Measurements from ENCODE around the gene ZGPAT.
A peak's percentile ranks its signal among the peaks of the same experiment; 100 is the strongest.
"Not testable (repeated sequence)": the region's sequence is repeated elsewhere in the genome, so short reads cannot be mapped to it uniquely, and the experiment has no call there.

Gene ZGPAT

DNA sequence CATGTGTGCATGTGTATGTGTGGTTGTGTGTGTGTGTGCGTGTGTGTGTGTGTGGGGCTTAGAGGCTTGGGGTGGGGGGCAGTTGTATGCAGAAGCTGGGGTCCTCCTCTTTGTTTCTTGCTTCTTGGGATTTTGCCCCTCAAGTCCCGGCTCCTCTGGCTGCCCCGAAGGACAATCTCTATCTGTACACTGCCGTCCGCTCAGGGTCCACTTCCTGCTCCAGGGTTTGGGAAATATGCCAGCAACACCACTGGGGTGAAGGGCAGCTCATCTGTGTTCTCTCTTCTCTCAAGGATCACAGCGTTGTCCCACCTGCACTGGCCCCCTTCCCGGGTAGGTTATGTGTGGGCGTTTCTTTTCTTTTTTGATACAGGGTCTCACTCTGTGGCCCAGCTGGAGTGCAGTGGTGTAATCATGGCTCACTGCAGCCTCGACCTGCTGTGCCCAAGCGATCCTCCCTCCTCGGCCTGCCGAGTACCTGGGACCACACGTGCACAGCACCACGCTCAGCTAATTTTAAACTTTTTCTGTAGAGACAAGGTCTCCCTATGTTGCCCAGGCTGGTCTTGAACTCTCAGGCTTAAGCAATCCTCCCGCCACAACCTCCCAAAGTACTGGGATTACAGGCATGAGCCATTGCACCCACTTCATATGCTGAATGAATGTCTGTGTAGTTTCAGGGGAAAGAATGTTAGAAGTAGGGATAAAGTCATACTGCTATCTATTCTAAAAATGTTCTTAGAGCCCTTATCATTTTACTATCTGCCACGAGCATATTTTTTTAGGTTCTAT, 57.4 kb downstream of the ZGPAT start:
- no peak for DNase-seq (ENCODE audit: low spot score)

GRCh38 chr20:63765902-63766301, 58.1 kb downstream of the ZGPAT start:
- no peak for DNase-seq (ENCODE audit: low spot score)

- no peak for DNase-seq (ENCODE audit: low spot score)
These were observed 59.0 kb downstream of the ZGPAT start for GRCh38 chr20:63766695-63767426.

GRCh38 chr20:63767456-63767855, 59.6 kb downstream of the ZGPAT start:
- no peak for DNase-seq (ENCODE audit: low spot score)

- DNase-seq (ENCODE audit: low spot score) = no peak
These were observed 60.0 kb downstream of the ZGPAT start for GRCh38 chr20:63767886-63768285.

DNA sequence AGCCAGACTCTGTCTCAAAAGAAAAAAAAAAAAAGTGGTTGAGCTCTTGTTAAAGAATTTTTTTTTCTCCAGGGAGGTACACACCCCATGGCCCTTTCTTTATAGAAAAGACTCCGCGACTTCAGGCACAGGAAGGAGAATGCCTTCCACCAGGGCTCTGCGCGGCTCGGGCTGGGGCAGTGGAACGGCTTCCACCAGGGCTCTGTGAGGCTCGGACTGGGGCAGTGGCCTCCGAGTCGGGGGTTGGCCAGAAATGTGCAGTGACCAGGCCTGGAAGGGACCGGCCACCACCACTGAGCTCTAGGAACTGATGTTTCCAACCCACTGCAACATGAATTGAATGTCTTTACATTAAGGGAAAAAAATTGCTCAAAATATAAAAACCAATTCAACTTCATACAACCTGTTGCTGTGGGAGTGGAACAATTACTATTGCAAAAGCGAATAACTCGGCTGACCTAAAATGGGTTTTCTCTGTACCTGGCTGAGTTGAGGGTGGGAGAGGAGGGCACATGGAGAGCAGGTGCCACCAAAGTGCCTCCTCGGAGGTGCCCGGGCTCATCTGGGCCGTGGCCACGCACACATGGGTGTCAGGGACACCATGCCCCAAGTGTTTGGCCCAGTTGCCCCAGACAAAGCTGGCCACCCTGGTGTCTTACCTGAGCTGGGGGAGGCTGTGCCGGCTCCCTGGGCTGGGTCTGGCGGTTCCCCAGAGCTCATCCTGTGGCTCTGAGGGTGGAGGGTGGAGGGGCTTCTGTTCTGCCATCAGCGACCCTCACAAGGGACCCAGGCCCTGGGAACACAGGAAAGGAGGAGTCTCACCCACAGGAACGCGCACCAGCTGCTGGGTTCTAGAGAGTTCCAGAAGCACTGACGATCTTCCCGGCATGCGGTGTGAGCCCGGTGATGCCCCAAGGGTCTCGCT, 61.0 kb downstream of the ZGPAT start:
- no peak for DNase-seq (ENCODE audit: low spot score)

DNA sequence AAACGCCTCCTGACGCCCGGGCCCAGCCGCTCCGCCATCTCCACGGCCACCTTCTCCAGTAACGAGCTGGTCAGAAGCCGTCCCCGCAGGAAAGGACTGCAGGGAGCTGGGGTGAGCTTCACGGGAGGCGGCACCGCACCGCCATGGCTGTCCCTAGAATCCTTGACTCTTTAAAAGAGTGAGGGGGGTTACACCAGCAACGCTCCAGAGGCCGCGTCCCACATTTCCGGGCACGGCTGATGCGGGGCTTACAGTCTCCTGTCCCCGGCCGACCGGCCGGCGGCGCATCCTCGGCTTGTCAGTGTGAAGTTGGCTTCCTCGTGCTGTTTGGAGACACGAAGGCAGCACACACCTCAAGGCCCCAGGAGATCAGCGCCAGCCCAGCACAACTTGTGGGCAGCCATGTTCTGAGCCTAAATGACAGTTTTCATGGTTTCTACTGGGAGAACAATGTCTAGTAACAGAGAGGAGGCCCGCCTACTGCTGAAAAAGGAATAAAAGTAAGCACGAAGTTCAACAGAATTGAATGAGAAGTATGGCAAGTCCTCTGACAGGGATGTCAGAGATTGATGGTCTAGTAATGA, 62.1 kb downstream of the ZGPAT start:
- no peak for DNase-seq (ENCODE audit: low spot score)

- no peak for DNase-seq (ENCODE audit: low spot score)
These were observed 63.3 kb downstream of the ZGPAT start for GRCh38 chr20:63771046-63771707.

DNA sequence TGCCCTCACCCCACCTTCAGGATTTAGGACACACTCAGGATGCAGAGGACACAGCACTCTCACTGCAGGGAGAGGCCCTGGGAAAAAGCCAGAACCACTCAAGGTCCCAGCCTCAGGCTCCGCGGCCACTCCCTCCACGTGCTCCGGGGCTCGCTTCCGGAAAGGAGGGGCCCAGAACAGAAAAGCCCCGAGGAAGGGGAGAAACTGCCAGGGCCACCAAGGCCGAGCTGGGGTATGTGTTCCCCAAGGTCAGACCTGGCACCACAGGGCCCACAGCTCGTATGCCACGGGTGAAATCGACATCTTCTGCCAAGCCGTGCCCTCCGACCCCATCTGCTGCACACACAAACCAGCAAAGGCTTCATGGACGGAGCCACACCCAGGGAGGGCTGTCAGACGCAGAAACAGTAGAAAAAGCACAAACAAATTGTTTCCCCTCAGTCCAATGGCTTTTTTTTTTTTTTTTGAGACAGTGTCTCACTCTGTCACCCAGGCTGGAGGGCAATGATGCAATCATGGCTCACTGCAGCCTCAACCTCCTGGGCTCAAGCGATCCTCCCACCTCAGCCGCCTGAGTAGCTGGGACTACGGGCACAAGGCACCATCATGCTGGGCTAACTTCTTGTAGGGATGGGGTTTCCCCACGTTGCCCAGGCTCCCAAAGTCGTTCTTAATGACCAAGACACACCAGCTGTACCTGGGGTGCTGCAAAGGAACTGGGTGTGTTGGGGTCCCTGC, 65.1 kb downstream of the ZGPAT start:
- DNase-seq (ENCODE audit: low spot score) = no peak

DNA sequence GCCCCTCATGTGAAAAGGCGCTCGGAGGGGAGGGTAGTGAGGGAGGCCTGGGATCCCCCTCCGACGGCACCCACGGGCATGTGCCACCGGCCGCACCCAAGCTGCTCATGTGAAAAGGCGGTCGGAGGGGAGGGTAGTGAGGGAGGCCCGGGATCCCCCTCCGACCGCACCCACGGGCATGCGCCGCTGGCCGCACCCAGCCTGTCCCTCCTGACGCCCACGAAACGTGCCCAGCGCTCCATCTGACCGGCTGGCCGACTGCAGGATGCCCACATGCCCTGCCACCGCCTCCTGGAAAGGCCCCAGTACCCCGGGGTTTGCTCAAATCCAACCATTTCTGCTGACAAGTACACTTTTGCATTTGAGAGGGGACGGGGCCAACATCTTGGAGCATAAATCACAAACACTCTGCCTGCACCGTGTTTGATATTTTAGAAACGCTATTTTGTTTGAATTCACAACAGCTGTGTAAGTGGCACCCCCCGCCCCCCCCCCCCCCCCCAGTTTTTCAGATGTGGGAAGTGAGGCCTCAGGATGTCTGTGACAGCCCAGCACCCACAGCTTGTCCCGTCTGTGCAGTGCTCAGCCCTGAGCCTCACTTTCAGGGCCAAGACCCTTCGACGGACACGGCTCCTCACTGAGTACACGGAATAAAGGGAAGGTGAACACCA, 65.9 kb downstream of the ZGPAT start:
- no peak for DNase-seq (ENCODE audit: low spot score)

GRCh38 chr20:63774306-63774705, 66.5 kb downstream of the ZGPAT start:
- no peak for DNase-seq (ENCODE audit: low spot score)

GRCh38 chr20:63775096-63775978, 67.5 kb downstream of the ZGPAT start:
- DNase-seq (ENCODE audit: low spot score) = peak; percentile 33

GRCh38 chr20:63776875-63777274, 69.0 kb downstream of the ZGPAT start:
- DNase-seq (ENCODE audit: low spot score) = not testable (repeated sequence)

DNA sequence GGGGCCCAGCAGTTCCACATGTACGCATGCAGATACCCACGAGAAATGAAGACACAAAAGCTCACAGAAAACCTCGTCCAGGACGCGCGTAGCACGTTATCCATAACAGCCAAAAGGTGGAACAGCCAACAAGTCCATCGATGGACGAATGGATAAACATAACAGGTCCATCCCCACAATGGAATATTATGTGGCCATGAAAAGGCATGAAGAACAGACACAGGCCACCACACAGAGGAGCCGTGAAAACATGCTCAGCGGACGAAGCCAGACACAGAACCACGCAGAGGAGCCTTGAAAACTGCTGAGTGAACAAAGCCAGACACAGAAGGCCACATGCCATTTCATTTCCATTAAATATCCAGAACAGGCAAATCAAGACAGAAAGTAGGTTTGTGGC, 69.8 kb downstream of the ZGPAT start:
- DNase-seq (ENCODE audit: low spot score) = no peak

GRCh38 chr20:63778034-63778752, 70.4 kb downstream of the ZGPAT start:
- DNase-seq (ENCODE audit: low spot score) = no peak

GRCh38 chr20:63778857-63779256, 71.0 kb downstream of the ZGPAT start:
- no peak for DNase-seq (ENCODE audit: low spot score)

GRCh38 chr20:63781181-63781580, 73.3 kb downstream of the ZGPAT start:
- no peak for DNase-seq (ENCODE audit: low spot score)

GRCh38 chr20:63782051-63782471, 74.2 kb downstream of the ZGPAT start:
- peak; percentile 87 for DNase-seq (ENCODE audit: low spot score)
